ENCODE results near the gene PROCR. TPM values are rescaled to one million over a fixed set of nuclear protein-coding genes. Genes with fewer than 3 reads are reported as not detected.
"Not testable (repeated sequence)": the region's sequence is repeated elsewhere in the genome, so short reads cannot be mapped to it uniquely, and the experiment has no call there.

PROCR gene
- total and polyA plus RNA-seq, 10 of the 15 experiments (the other 5 are each of a cell fraction or from before 2014, with no cell fraction given), result 0.12 to 0.78 (median 0.35) TPM; not detected in 2

DNA sequence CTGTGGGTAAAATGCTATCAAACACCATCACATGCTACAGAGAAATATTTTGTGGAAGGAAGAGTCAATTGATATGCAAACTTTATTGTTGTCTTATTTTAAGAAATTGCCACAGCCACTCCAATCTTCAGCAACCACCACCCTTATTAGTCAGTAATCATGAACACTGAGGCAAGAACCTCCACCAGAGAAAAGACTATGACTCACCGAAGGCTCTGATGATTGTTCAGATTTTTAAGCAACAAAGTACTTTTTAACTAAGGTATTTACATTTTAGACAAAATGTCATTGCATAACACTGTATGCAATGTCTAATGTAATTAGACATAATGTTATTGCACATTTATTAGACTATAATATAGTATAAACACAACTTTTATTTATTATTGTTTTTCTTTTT is 28.4 kb downstream of the PROCR start:
- Histone ChIP-seq H3K79me2 (ENCODE audit: control insufficient read depth, insufficient read depth, low read length) (no peaks in the 10 kb centered on the region), H3K4me3 (no peak overlapping the region), H3K9ac (ENCODE audit: control insufficient read depth, insufficient read depth, low read length) (no peak overlapping the region), H3K4me1 (ENCODE audit: control insufficient read depth, insufficient read depth, low read length) (no peaks in the 10 kb centered on the region), H4K20me1 (ENCODE audit: control insufficient read depth, insufficient read depth) (no peaks in the 10 kb centered on the region), H3K4me2 (ENCODE audit: control insufficient read depth, insufficient read depth) (no peak overlapping the region), H2AFZ (ENCODE audit: control insufficient read depth, low read depth, low read length) (no peak overlapping the region), H3K9me3 (replicated peaks; ENCODE audit: control insufficient read depth, insufficient read depth, low read length) (peaks cover 6% of the 10 kb centered on the region), H3K36me3 (ENCODE audit: control insufficient read depth in 2 of 2, insufficient read depth in 2 of 2, low read length in 1 of 2) (no peaks in the 10 kb centered on the region), H3K27me3 (replicated peaks in 1 of 2; ENCODE audit: control insufficient read depth in 2 of 2, insufficient read depth in 2 of 2, low read length in 1 of 2) (no peaks in the 10 kb centered on the region), H3K27ac (ENCODE audit: control insufficient read depth, insufficient read depth) (no peak overlapping the region)
- FAIRE-seq, result no peak
- BruUV-seq (replicated peaks), result no TSS peak
- in situ Hi-C loops (cut with MboI) (no loop called here), intact Hi-C loops (cut with micrococcal nuclease; ENCODE audit: unreplicated experiment) (no loop called here)
- TF ChIP-seq, protein P1, sequence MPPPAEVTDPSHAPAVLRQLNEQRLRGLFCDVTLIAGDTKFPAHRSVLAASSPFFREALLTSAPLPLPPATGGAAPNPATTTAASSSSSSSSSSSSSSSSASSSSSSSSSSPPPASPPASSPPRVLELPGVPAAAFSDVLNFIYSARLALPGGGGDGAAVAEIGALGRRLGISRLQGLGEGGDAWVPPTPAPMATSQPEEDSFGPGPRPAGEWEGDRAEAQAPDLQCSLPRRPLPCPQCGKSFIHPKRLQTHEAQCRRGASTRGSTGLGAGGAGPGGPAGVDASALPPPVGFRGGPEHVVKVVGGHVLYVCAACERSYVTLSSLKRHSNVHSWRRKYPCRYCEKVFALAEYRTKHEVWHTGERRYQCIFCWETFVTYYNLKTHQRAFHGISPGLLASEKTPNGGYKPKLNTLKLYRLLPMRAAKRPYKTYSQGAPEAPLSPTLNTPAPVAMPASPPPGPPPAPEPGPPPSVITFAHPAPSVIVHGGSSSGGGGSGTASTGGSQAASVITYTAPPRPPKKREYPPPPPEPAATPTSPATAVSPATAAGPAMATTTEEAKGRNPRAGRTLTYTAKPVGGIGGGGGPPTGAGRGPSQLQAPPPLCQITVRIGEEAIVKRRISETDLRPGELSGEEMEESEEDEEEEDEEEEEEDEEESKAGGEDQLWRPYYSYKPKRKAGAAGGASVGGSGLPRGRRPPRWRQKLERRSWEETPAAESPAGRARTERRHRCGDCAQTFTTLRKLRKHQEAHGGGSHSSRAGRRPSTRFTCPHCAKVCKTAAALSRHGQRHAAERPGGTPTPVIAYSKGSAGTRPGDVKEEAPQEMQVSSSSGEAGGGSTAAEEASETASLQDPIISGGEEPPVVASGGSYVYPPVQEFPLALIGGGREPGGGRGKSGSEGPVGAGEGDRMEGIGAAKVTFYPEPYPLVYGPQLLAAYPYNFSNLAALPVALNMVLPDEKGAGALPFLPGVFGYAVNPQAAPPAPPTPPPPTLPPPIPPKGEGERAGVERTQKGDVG (CRISPR knock-in tag; IDR thresholded peaks at IDR 0.05), result no peak
- TF ChIP-seq NFYA (IDR thresholded peaks at IDR 0.05; ENCODE audit: borderline replicate concordance, low read depth, low read length) (no peak), BCL11A (IDR thresholded peaks at IDR 0.05; ENCODE audit: low read depth, low read length) (no peak), BMI1 (IDR thresholded peaks at IDR 0.05; ENCODE audit: borderline replicate concordance) (no peak), NFYB (IDR thresholded peaks at IDR 0.05; ENCODE audit: insufficient read depth, low read depth, low read length) (no peak), HDAC2 (IDR thresholded peaks at IDR 0.05) (no peak), GABPA (IDR thresholded peaks at IDR 0.05; ENCODE audit: low read depth) (no peak), STAT1 (conservative IDR thresholded peaks at IDR 0.05) (no peak), MEF2A (IDR thresholded peaks at IDR 0.05; ENCODE audit: insufficient read depth, low read depth, low read length) (no peak), USF1 (IDR thresholded peaks at IDR 0.05; ENCODE audit: borderline replicate concordance, extremely low read length, insufficient read depth, low read depth, low read length) (no peak)
- WGBS (ENCODE audit: insufficient coverage, insufficient replicate concordance, low lambda C conversion rate, missing lambda C conversion rate), result 89% methylated on average over 1 of the region's 1 CpG
- POLR2A ChIA-PET, result no interaction called here
- CTCF ChIA-PET, result no interaction called here
- RAD21 ChIA-PET (ENCODE audit: unreplicated experiment), result no interaction called here
- no peak for DNase-seq (ENCODE audit: low read depth, low spot score)
- ATAC-seq, result no peak
- SMC1A ChIA-PET (ENCODE audit: uncharacterized antibody, unreplicated experiment), result no interaction called here

- FAIRE-seq; H3K9ac ChIP-seq (ENCODE audit: control insufficient read depth, insufficient read depth, low read length); CTCF ChIA-PET; intact Hi-C loops (cut with micrococcal nuclease; ENCODE audit: unreplicated experiment); H3K36me3 ChIP-seq (ENCODE audit: control insufficient read depth in 2 of 2, insufficient read depth in 2 of 2, low read length in 1 of 2); ATAC-seq; H3K4me1 ChIP-seq (ENCODE audit: control insufficient read depth, insufficient read depth, low read length); H3K27me3 ChIP-seq (replicated peaks in 1 of 2; ENCODE audit: control insufficient read depth in 2 of 2, insufficient read depth in 2 of 2, low read length in 1 of 2); in situ Hi-C loops (cut with MboI); H3K79me2 ChIP-seq (ENCODE audit: control insufficient read depth, insufficient read depth, low read length); SMC1A ChIA-PET (ENCODE audit: uncharacterized antibody, unreplicated experiment); BruUV-seq (replicated peaks); POLR2A ChIA-PET; H4K20me1 ChIP-seq (ENCODE audit: control insufficient read depth, insufficient read depth); H3K27ac ChIP-seq (ENCODE audit: control insufficient read depth, insufficient read depth); RAD21 ChIA-PET (ENCODE audit: unreplicated experiment); H3K4me3 ChIP-seq; H3K4me2 ChIP-seq (ENCODE audit: control insufficient read depth, insufficient read depth); DNase-seq (ENCODE audit: low read depth, low spot score); H3K9me3 ChIP-seq (replicated peaks; ENCODE audit: control insufficient read depth, insufficient read depth, low read length); H2AFZ ChIP-seq (ENCODE audit: control insufficient read depth, low read depth, low read length): not testable (repeated sequence)
- 67% methylated on average over 5 of the region's 5 CpGs for WGBS (ENCODE audit: insufficient coverage, insufficient replicate concordance, low lambda C conversion rate, missing lambda C conversion rate)
Observed at GRCh38 chr20:35201467-35201866, 29.6 kb downstream of the PROCR start.

Data from GM12878 (cell line).